ENCODE data around the gene NTRK2. TPM values are rescaled to one million over a fixed set of nuclear protein-coding genes. Genes with fewer than 3 reads are reported as not detected.

NTRK2 gene
- total RNA-seq, 1 experiment from 2014 or later: not detected

- Histone ChIP-seq H3K4me3 (ENCODE audit: low read length) (no peak overlapping the region), H4K20me1 (ENCODE audit: insufficient read depth, low read depth, low read length) (no peaks in the 10 kb centered on the region), H3K36me3 (ENCODE audit: insufficient read depth, low read length) (no peaks in the 10 kb centered on the region), H3K9ac (ENCODE audit: low read length) (no peak overlapping the region), H3K4me1 (ENCODE audit: low read length) (no peaks in the 10 kb centered on the region), H3K9me2 (replicated peaks; ENCODE audit: insufficient read depth, low read length) (no peaks in the 10 kb centered on the region), H3K9me3 (ENCODE audit: low read length) (no peaks in the 10 kb centered on the region), H2AFZ (ENCODE audit: low read length) (no peak overlapping the region), H3K27me3 (ENCODE audit: low read length) (no peaks in the 10 kb centered on the region), H3K4me2 (ENCODE audit: low read depth, low read length, poor library complexity, severe bottlenecking) (no peak overlapping the region), H3K79me2 (ENCODE audit: low read length) (no peaks in the 10 kb centered on the region), H3K27ac (ENCODE audit: low read length) (no peak overlapping the region)
- DNase-seq: no peak
These were observed 110.9 kb downstream of the NTRK2 start for GRCh38 chr9:84780385-84780784.

DNA sequence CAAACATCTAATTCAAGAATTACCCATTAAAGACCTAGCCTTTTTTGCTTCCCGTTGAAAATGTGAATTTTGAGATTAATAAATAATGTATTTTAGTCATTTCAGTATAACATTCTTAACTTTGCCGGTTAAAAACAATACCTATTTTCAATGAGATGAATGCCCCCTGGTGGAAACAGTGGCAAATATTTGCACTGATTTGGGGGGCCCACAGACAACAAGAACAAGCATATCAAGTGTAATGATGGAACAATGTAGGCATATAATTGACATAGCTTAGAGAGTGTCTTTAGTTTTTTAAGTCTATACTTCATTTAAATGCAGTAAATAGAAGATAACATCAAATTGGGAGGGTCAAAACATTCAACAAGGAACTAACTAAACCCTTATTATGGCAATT lies 111.9 kb downstream of the NTRK2 start:
- no peaks in the 10 kb centered on the region for H3K27me3 ChIP-seq (ENCODE audit: low read length)
- no peaks in the 10 kb centered on the region for H4K20me1 ChIP-seq (ENCODE audit: insufficient read depth, low read depth, low read length)
- H3K9me3 ChIP-seq (ENCODE audit: low read length): no peaks in the 10 kb centered on the region
- no peak overlapping the region for H3K4me2 ChIP-seq (ENCODE audit: low read depth, low read length, poor library complexity, severe bottlenecking)
- no peaks in the 10 kb centered on the region for H3K9me2 ChIP-seq (replicated peaks; ENCODE audit: insufficient read depth, low read length)
- no peak overlapping the region for H3K4me3 ChIP-seq (ENCODE audit: low read length)
- no peaks in the 10 kb centered on the region for H3K79me2 ChIP-seq (ENCODE audit: low read length)
- peak; percentile 68 for DNase-seq
- H3K27ac ChIP-seq (ENCODE audit: low read length): no peak overlapping the region
- no peaks in the 10 kb centered on the region for H3K36me3 ChIP-seq (ENCODE audit: insufficient read depth, low read length)
- no peaks in the 10 kb centered on the region for H3K4me1 ChIP-seq (ENCODE audit: low read length)
- no peak overlapping the region for H3K9ac ChIP-seq (ENCODE audit: low read length)
- no peak overlapping the region for H2AFZ ChIP-seq (ENCODE audit: low read length)

DNA sequence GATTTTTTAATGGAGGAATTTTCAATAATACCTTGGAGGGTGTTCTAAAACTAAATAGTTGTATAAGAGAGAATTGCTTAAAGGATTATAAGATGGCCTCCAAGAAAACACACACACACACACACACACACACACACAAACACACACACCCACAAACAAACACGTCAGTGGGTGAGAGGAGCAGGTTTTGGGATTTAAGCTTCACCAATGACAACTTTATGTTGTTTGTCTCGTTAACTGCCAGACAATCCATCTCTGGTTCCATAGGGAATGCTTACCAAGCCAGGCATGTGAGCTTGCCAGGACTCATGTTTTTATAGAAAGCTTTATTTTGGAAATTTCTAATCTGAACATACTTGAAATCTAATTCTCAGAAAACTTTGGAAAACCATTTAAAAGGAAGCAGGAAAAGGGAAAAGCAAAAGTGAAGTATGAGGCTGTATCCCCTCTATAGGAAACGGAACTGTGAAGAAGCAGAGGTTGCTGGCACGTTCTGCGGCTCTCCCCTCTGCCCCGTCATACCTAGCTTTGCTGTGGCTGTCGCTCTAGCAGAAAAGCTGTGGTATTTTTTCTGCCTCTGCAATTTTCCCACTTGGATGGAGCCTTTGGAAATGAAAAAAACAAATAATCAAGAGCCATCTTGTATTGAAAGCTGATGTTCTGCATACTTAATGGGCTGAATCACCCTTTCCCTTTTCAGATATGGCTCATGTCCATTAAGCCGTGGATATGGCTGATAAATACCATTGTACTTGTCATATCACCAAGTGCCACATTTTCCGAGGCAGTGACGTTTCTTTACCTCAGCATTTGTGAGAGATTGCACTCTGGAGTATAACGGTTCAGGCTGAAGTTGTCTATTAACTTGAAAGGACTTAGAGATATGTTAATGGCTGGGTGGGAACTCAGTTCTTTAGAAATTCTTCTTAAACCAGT lies 112.7 kb downstream of the NTRK2 start:
- Histone ChIP-seq H3K9me2 (replicated peaks; ENCODE audit: insufficient read depth, low read length) (no peaks in the 10 kb centered on the region), H4K20me1 (ENCODE audit: insufficient read depth, low read depth, low read length) (no peaks in the 10 kb centered on the region), H3K27me3 (ENCODE audit: low read length) (no peaks in the 10 kb centered on the region), H3K4me1 (ENCODE audit: low read length) (no peaks in the 10 kb centered on the region), H3K4me3 (ENCODE audit: low read length) (no peak overlapping the region), H3K9ac (ENCODE audit: low read length) (no peak overlapping the region), H3K4me2 (ENCODE audit: low read depth, low read length, poor library complexity, severe bottlenecking) (no peak overlapping the region), H3K9me3 (ENCODE audit: low read length) (no peaks in the 10 kb centered on the region), H3K79me2 (ENCODE audit: low read length) (no peaks in the 10 kb centered on the region), H3K36me3 (ENCODE audit: insufficient read depth, low read length) (no peaks in the 10 kb centered on the region), H2AFZ (ENCODE audit: low read length) (no peak overlapping the region), H3K27ac (ENCODE audit: low read length) (no peak overlapping the region)
- no peak for DNase-seq

DNA sequence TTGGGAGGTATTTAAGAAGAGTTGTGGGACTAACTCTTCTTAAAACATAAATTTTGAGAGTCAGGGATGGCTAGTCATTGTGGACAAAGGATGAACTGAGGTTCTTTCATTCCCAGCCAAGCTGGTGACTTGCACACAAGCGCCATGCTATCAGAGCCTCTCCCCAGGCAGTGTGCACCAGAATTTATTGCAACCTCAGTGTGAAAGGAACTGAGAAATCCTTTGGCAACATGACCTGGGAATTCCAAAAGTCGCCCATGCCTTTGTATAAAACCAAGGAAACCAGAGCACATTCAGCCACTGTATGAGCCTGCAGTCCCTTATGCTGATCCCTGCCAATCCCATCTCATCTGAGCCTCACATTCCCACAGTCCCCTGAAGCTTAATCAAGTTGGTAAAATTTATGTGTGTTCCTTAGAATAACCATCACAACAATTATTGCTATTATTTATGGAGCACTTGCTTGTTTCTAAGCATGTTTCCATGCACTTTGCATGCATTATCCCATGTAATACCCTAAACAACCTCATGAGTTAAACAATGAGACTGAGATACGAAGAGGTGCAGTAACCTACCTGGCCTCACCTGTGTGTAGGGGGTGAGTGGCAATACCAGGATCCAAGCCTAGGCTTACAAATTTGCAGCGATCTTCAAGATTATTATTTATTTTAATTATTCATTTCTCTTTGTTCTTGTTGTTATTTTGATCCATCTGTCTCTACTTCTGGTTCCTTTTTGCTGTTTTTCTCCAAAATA lies 116.4 kb downstream of the NTRK2 start:
- H3K9ac ChIP-seq (ENCODE audit: low read length): no peak overlapping the region
- no peaks in the 10 kb centered on the region for H3K36me3 ChIP-seq (ENCODE audit: insufficient read depth, low read length)
- no peak overlapping the region for H3K27ac ChIP-seq (ENCODE audit: low read length)
- no peak for DNase-seq
- H3K27me3 ChIP-seq (ENCODE audit: low read length): no peaks in the 10 kb centered on the region
- no peak overlapping the region for H3K4me2 ChIP-seq (ENCODE audit: low read depth, low read length, poor library complexity, severe bottlenecking)
- no peaks in the 10 kb centered on the region for H3K9me3 ChIP-seq (ENCODE audit: low read length)
- no peaks in the 10 kb centered on the region for H3K9me2 ChIP-seq (replicated peaks; ENCODE audit: insufficient read depth, low read length)
- H3K79me2 ChIP-seq (ENCODE audit: low read length): no peaks in the 10 kb centered on the region
- H4K20me1 ChIP-seq (ENCODE audit: insufficient read depth, low read depth, low read length): no peaks in the 10 kb centered on the region
- H3K4me3 ChIP-seq (ENCODE audit: low read length): no peak overlapping the region
- no peak overlapping the region for H2AFZ ChIP-seq (ENCODE audit: low read length)
- H3K4me1 ChIP-seq (ENCODE audit: low read length): no peaks in the 10 kb centered on the region

GRCh38 chr9:84788803-84789462 lies 119.4 kb downstream of the NTRK2 start:
- no peak overlapping the region for H3K27ac ChIP-seq (ENCODE audit: low read length)
- H2AFZ ChIP-seq (ENCODE audit: low read length): no peak overlapping the region
- H3K9ac ChIP-seq (ENCODE audit: low read length): no peak overlapping the region
- H4K20me1 ChIP-seq (ENCODE audit: insufficient read depth, low read depth, low read length): no peaks in the 10 kb centered on the region
- H3K4me1 ChIP-seq (ENCODE audit: low read length): no peaks in the 10 kb centered on the region
- H3K79me2 ChIP-seq (ENCODE audit: low read length): no peaks in the 10 kb centered on the region
- H3K9me2 ChIP-seq (replicated peaks; ENCODE audit: insufficient read depth, low read length): no peaks in the 10 kb centered on the region
- no peak overlapping the region for H3K4me3 ChIP-seq (ENCODE audit: low read length)
- H3K4me2 ChIP-seq (ENCODE audit: low read depth, low read length, poor library complexity, severe bottlenecking): no peak overlapping the region
- no peaks in the 10 kb centered on the region for H3K27me3 ChIP-seq (ENCODE audit: low read length)
- H3K36me3 ChIP-seq (ENCODE audit: insufficient read depth, low read length): no peaks in the 10 kb centered on the region
- no peak for DNase-seq
- H3K9me3 ChIP-seq (ENCODE audit: low read length): no peaks in the 10 kb centered on the region

DNA sequence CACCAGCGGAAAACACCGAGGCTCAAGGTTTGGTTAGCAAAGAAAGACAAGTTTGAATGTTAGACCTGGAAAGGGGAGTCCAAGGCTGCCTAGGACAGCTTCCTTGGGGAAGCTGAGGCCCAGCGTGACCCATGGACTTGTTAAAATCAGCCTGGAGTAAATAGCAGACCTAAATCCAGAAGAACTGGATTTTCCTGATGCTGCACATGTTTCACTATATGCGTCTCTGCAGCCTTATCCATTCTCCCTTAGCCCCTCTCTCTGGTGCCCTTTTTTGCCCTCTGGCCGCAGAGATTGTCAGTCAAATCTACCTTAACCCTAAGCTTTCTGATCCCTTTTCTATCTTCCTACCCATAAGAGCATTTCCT lies 119.9 kb downstream of the NTRK2 start:
- Histone ChIP-seq H3K4me3 (ENCODE audit: low read length) (no peak overlapping the region), H3K27me3 (ENCODE audit: low read length) (no peaks in the 10 kb centered on the region), H3K9me2 (replicated peaks; ENCODE audit: insufficient read depth, low read length) (no peaks in the 10 kb centered on the region), H3K36me3 (ENCODE audit: insufficient read depth, low read length) (no peaks in the 10 kb centered on the region), H2AFZ (ENCODE audit: low read length) (no peak overlapping the region), H3K4me2 (ENCODE audit: low read depth, low read length, poor library complexity, severe bottlenecking) (no peak overlapping the region), H3K27ac (ENCODE audit: low read length) (no peak overlapping the region), H3K79me2 (ENCODE audit: low read length) (no peaks in the 10 kb centered on the region), H3K4me1 (ENCODE audit: low read length) (no peaks in the 10 kb centered on the region), H3K9me3 (ENCODE audit: low read length) (no peaks in the 10 kb centered on the region), H3K9ac (ENCODE audit: low read length) (no peak overlapping the region), H4K20me1 (ENCODE audit: insufficient read depth, low read depth, low read length) (no peaks in the 10 kb centered on the region)
- DNase-seq: no peak

DNA sequence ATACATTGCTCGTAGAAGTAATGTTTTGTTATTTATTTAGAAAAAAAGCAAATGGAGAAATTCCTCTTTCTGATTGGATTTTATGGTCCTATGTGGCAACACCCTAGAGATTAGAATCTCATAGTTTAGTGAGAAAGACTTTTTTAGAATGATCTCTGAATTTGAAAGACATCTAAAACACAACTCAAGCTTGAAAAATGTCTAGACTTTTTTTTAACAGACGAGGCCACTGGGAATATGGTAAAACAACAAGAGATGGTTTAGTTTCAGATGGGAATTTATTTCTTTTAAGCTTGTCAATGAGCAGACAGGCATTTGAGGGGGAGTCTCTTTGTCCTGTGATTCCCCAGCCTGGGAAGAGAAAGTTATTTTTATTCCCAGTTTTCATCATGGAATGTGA lies 122.1 kb downstream of the NTRK2 start:
- H3K9ac ChIP-seq (ENCODE audit: low read length): no peak overlapping the region
- H3K9me2 ChIP-seq (replicated peaks; ENCODE audit: insufficient read depth, low read length): no peaks in the 10 kb centered on the region
- no peaks in the 10 kb centered on the region for H3K27me3 ChIP-seq (ENCODE audit: low read length)
- no peak overlapping the region for H3K27ac ChIP-seq (ENCODE audit: low read length)
- no peak overlapping the region for H3K4me2 ChIP-seq (ENCODE audit: low read depth, low read length, poor library complexity, severe bottlenecking)
- no peak overlapping the region for H3K4me3 ChIP-seq (ENCODE audit: low read length)
- no peaks in the 10 kb centered on the region for H3K36me3 ChIP-seq (ENCODE audit: insufficient read depth, low read length)
- H3K9me3 ChIP-seq (ENCODE audit: low read length): no peaks in the 10 kb centered on the region
- no peaks in the 10 kb centered on the region for H3K79me2 ChIP-seq (ENCODE audit: low read length)
- H2AFZ ChIP-seq (ENCODE audit: low read length): no peak overlapping the region
- H3K4me1 ChIP-seq (ENCODE audit: low read length): no peaks in the 10 kb centered on the region
- no peaks in the 10 kb centered on the region for H4K20me1 ChIP-seq (ENCODE audit: insufficient read depth, low read depth, low read length)
- no peak for DNase-seq

DNA sequence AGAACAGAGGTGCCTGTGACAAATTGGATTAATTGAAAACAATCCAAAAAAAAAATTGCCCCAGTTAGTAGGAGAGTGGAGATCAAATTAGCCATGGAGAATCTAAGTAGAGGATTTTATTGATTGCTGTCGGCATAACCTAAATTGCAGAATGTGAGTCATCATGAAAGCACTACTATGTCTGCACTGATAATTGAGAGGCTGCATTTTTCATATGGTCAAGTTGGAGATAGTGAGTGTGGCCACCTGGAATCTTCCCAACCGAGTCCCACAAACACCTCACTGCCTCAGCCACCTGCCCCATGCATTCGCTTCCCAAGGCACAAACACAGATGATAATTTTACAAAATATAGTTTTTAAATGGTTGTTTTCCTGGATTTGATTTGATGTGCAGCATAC lies 123.7 kb downstream of the NTRK2 start:
- Histone ChIP-seq H3K4me3 (ENCODE audit: low read length) (no peak overlapping the region), H3K4me2 (ENCODE audit: low read depth, low read length, poor library complexity, severe bottlenecking) (no peak overlapping the region)
- DNase-seq: no peak

More for the DNA sequence above, 123.7 kb downstream of the NTRK2 start:
- no peaks in the 10 kb centered on the region for H3K4me1 ChIP-seq (ENCODE audit: low read length)
- H4K20me1 ChIP-seq (ENCODE audit: insufficient read depth, low read depth, low read length): no peaks in the 10 kb centered on the region
- H3K79me2 ChIP-seq (ENCODE audit: low read length): no peaks in the 10 kb centered on the region
- no peaks in the 10 kb centered on the region for H3K9me3 ChIP-seq (ENCODE audit: low read length)
- no peaks in the 10 kb centered on the region for H3K36me3 ChIP-seq (ENCODE audit: insufficient read depth, low read length)
- no peaks in the 10 kb centered on the region for H3K9me2 ChIP-seq (replicated peaks; ENCODE audit: insufficient read depth, low read length)
- H3K27ac ChIP-seq (ENCODE audit: low read length): no peak overlapping the region
- no peak overlapping the region for H2AFZ ChIP-seq (ENCODE audit: low read length)
- H3K9ac ChIP-seq (ENCODE audit: low read length): no peak overlapping the region
- no peaks in the 10 kb centered on the region for H3K27me3 ChIP-seq (ENCODE audit: low read length)

Measured in Karpas-422 (cell line).